ENCODE data around the gene EHMT1.

The EHMT1 gene

DNA sequence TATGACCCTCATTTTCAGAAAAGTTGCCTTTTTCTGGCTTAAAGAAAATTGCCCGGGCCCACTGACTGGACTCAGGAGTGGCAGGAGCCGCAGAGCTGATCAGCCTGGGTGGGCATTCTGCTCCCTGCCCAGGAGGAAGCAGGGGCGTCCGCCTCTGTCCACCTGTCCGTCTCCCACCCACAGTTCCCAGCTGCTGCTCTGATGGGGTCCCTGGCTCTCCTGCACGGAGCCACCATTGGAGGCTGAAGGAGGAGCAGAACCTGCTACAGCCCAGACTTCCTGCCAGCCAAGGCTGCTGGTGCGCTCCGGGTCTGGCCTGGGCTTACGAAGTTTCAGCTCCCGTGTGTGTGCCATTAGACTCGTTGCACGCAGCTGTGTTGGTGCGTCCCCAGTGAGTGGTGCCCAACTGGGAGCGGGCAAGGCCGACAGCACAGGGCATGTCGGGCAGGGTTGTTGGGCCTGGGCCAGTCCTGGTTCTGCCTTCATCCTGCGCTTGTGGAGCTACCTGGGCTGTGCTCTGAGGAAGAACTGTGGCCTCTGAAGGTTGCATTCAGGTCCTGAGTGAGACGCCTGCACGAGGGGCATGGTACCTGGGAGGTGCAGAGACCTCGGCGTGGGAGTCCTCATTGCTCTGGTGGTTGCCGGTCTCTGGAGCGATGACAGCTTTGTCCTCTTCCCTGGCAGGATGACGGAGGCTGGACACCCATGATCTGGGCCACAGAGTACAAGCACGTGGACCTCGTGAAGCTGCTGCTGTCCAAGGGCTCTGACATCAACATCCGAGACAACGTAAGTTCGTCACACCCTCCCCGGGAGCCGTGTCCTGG, 181.6 kb downstream of the EHMT1 start:
- H4K20me1 ChIP-seq (ENCODE audit: insufficient read depth, low read length): no peaks in the 10 kb centered on the region
- H3K79me2 ChIP-seq (ENCODE audit: low read length): no peaks in the 10 kb centered on the region
- H3K9ac ChIP-seq (ENCODE audit: low read length): no peak overlapping the region
- TF ChIP-seq EZH2 (optimal IDR thresholded peaks at IDR 0.05; ENCODE audit: low read depth, low read length) (no peak), EZH2phosphoT487 (IDR thresholded peaks at IDR 0.05; ENCODE audit: low read length) (no peak)
- TF ChIP-seq, protein P1, sequence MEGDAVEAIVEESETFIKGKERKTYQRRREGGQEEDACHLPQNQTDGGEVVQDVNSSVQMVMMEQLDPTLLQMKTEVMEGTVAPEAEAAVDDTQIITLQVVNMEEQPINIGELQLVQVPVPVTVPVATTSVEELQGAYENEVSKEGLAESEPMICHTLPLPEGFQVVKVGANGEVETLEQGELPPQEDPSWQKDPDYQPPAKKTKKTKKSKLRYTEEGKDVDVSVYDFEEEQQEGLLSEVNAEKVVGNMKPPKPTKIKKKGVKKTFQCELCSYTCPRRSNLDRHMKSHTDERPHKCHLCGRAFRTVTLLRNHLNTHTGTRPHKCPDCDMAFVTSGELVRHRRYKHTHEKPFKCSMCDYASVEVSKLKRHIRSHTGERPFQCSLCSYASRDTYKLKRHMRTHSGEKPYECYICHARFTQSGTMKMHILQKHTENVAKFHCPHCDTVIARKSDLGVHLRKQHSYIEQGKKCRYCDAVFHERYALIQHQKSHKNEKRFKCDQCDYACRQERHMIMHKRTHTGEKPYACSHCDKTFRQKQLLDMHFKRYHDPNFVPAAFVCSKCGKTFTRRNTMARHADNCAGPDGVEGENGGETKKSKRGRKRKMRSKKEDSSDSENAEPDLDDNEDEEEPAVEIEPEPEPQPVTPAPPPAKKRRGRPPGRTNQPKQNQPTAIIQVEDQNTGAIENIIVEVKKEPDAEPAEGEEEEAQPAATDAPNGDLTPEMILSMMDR (IDR thresholded peaks at IDR 0.05; ENCODE audit: low read length): no peak
- no peak overlapping the region for H3K4me3 ChIP-seq (ENCODE audit: low read length)
- no peaks in the 10 kb centered on the region for H3K4me1 ChIP-seq (ENCODE audit: low read length)
- H3K4me2 ChIP-seq (ENCODE audit: low read depth, low read length): no peak overlapping the region
- H3K9me2 ChIP-seq (replicated peaks; ENCODE audit: insufficient read depth, low read length): no peaks in the 10 kb centered on the region
- H3K27me3 ChIP-seq (replicated peaks; ENCODE audit: insufficient read depth, low read length): no peaks in the 10 kb centered on the region
- no peak overlapping the region for H2AFZ ChIP-seq (ENCODE audit: low read length)
- H3K27ac ChIP-seq (ENCODE audit: low read length): no peak overlapping the region
- H3K36me3 ChIP-seq (replicated peaks; ENCODE audit: insufficient read depth, low read length): no peaks in the 10 kb centered on the region
- H3K9me3 ChIP-seq (replicated peaks; ENCODE audit: insufficient read depth, low read length): no peaks in the 10 kb centered on the region
- no peaks in the 10 kb centered on the region for H3F3A ChIP-seq (ENCODE audit: insufficient read depth, low read length)
- no peak for DNase-seq

DNA sequence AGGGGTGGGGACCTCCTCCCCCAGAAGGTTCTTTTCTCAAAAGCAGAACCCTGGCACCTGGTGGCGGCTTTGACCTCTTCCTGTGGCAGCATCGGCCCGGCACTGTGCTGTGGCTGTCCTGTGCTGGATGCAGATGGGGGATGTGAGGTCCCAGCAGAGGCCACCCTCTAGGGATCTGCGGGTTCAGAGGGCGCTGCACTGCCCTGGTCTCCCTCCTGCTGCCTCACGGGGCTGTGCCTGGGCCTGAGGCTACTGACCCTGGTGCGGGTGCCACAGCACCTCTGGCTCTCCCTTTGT, 182.2 kb downstream of the EHMT1 start:
- Histone ChIP-seq H3F3A (ENCODE audit: insufficient read depth, low read length) (no peaks in the 10 kb centered on the region), H3K79me2 (ENCODE audit: low read length) (no peaks in the 10 kb centered on the region), H3K27ac (ENCODE audit: low read length) (no peak overlapping the region), H3K27me3 (replicated peaks; ENCODE audit: insufficient read depth, low read length) (no peaks in the 10 kb centered on the region), H3K4me1 (ENCODE audit: low read length) (no peaks in the 10 kb centered on the region), H2AFZ (ENCODE audit: low read length) (no peak overlapping the region), H3K4me2 (ENCODE audit: low read depth, low read length) (no peak overlapping the region), H4K20me1 (ENCODE audit: insufficient read depth, low read length) (no peaks in the 10 kb centered on the region), H3K9ac (ENCODE audit: low read length) (no peak overlapping the region), H3K36me3 (replicated peaks; ENCODE audit: insufficient read depth, low read length) (no peaks in the 10 kb centered on the region), H3K4me3 (ENCODE audit: low read length) (no peak overlapping the region), H3K9me3 (replicated peaks; ENCODE audit: insufficient read depth, low read length) (no peaks in the 10 kb centered on the region), H3K9me2 (replicated peaks; ENCODE audit: insufficient read depth, low read length) (no peaks in the 10 kb centered on the region)
- DNase-seq: no peak
- TF ChIP-seq EZH2phosphoT487 (IDR thresholded peaks at IDR 0.05; ENCODE audit: low read length): no peak
- TF ChIP-seq, protein P1 (IDR thresholded peaks at IDR 0.05; ENCODE audit: low read length): no peak
- no peak for TF ChIP-seq EZH2 (optimal IDR thresholded peaks at IDR 0.05; ENCODE audit: low read depth, low read length)

DNA sequence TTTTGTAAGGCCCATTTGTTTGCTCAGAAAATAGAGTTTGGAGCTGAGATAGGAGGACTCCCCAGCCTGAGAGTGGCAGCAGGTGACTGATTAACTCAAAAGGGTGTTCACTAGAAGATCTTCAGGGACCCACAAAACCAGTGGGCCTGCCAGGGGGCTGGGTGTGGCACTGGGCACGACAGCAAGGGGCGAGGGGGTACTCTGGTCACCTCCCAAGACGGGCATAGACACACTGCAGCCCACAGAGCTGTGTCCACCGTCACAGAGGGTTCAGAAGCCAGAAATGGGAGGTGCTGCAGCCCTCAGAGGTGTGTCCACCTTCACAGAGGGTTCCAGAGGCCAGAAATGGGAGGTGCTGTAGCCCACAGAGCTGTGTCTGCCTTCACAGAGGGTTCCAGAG, 183.2 kb downstream of the EHMT1 start:
- no peaks in the 10 kb centered on the region for H3K27me3 ChIP-seq (replicated peaks; ENCODE audit: insufficient read depth, low read length)
- H3K4me3 ChIP-seq (ENCODE audit: low read length): no peak overlapping the region
- no peak for DNase-seq
- H3K9ac ChIP-seq (ENCODE audit: low read length): no peak overlapping the region
- no peaks in the 10 kb centered on the region for H3K79me2 ChIP-seq (ENCODE audit: low read length)
- no peak overlapping the region for H2AFZ ChIP-seq (ENCODE audit: low read length)
- H3K27ac ChIP-seq (ENCODE audit: low read length): no peak overlapping the region
- H3K4me2 ChIP-seq (ENCODE audit: low read depth, low read length): no peak overlapping the region
- H3K36me3 ChIP-seq (replicated peaks; ENCODE audit: insufficient read depth, low read length): no peaks in the 10 kb centered on the region
- TF ChIP-seq EZH2 (optimal IDR thresholded peaks at IDR 0.05; ENCODE audit: low read depth, low read length) (no peak), EZH2phosphoT487 (IDR thresholded peaks at IDR 0.05; ENCODE audit: low read length) (no peak)
- TF ChIP-seq, protein P1 (IDR thresholded peaks at IDR 0.05; ENCODE audit: low read length): no peak
- H4K20me1 ChIP-seq (ENCODE audit: insufficient read depth, low read length): no peaks in the 10 kb centered on the region
- H3K9me2 ChIP-seq (replicated peaks; ENCODE audit: insufficient read depth, low read length): no peaks in the 10 kb centered on the region
- H3K4me1 ChIP-seq (ENCODE audit: low read length): no peaks in the 10 kb centered on the region
- no peaks in the 10 kb centered on the region for H3K9me3 ChIP-seq (replicated peaks; ENCODE audit: insufficient read depth, low read length)
- no peaks in the 10 kb centered on the region for H3F3A ChIP-seq (ENCODE audit: insufficient read depth, low read length)

Data from MM.1S (cell line).